Panc1 (cell line): ENCODE data around the gene RNASE12. TPM values are rescaled to one million over a fixed set of nuclear protein-coding genes. Genes with fewer than 3 reads are reported as not detected.
"Not testable (repeated sequence)": the region's sequence is repeated elsewhere in the genome, so short reads cannot be mapped to it uniquely, and the experiment has no call there.

Experiments
- ATAC-seq: fragments of 200-7000 bp; cut with Tn5 transposase; 2 replicates; pipeline ENCODE4 v1.9.1; 2020; ENCODE audit warnings: mild to moderate bottlenecking, moderate library complexity
- BruUV-seq: library from RNA; stranded (reverse); fragments of 400-500 nt; replicated peaks from 2 replicates; lab custom pipeline; 2021; lab: Mats Ljungman, UMichigan
- CTCF ChIA-PET: fragments of 300-600 bp; sonication (Branson Sonifier 250); formaldehyde crosslinking; loops from one replicate; lab custom pipeline; 2022; ENCODE audit warnings: antibody characterized with exemption; lab: Charles Lee
- POLR2A ChIA-PET: fragments of 300-600 bp; sonication (Branson Sonifier 250); formaldehyde crosslinking; loops from one replicate; lab custom pipeline; 2022; ENCODE audit warnings: antibody characterized with exemption; lab: Charles Lee
- DNase-seq: peaks from one replicate; pipeline ENCODE4 v3.0.0-alpha.2; 2010; ENCODE audit warnings: low read depth, low spot score
- H3K27ac ChIP-seq: 2 replicates; pipeline ENCODE4 v1.5.1; 2011; ENCODE audit warnings: mild to moderate bottlenecking, low read length, inconsistent platforms
- H3K27me3 ChIP-seq: fragments of 200-500 bp; sonication (Bioruptor generic); 2 replicates; pipeline ENCODE4 v1.6.0; 2014; ENCODE audit warnings: low read length, inconsistent platforms; ENCODE audit not compliant: control insufficient read depth, insufficient read depth
- H3K36me3 ChIP-seq: fragments of 200-500 bp; sonication (Bioruptor generic); 2 replicates; pipeline ENCODE4 v1.5.1; 2014; ENCODE audit warnings: inconsistent platforms, mild to moderate bottlenecking, low read length, moderate library complexity; ENCODE audit not compliant: control insufficient read depth, insufficient read depth
- H3K4me1 ChIP-seq: 2 replicates; pipeline ENCODE4 v1.5.1; 2011; ENCODE audit warnings: inconsistent platforms, mild to moderate bottlenecking, low read length, moderate library complexity; ENCODE audit not compliant: control insufficient read depth, insufficient read depth
- H3K4me3 ChIP-seq, 2 experiments: 2 replicates each; pipeline ENCODE4 v1.5.1; 2011 to 2012; ENCODE audit warnings: low read depth in 2 of 2, low read length in 2 of 2, mild to moderate bottlenecking in 2 of 2, inconsistent platforms in 1 of 2, moderate library complexity in 1 of 2
- H3K9me3 ChIP-seq: fragments of 200-500 bp; sonication (Bioruptor generic); 2 replicates; pipeline ENCODE4 v1.5.1; 2014; ENCODE audit warnings: low read depth, mild to moderate bottlenecking, inconsistent platforms, low read length, moderate library complexity; ENCODE audit not compliant: control insufficient read depth, insufficient read depth
- POLR2AphosphoS5 ChIP-seq: IDR thresholded peaks from 2 replicates; pipeline ENCODE4 v1.6.1; 2012; ENCODE audit warnings: mild to moderate bottlenecking, low read depth, low read length, moderate library complexity
- SIN3A ChIP-seq: IDR thresholded peaks from 2 replicates; pipeline ENCODE4 v1.6.1; 2012; ENCODE audit warnings: low read depth, mild to moderate bottlenecking, low read length, moderate library complexity, borderline replicate concordance; ENCODE audit not compliant: insufficient read depth
- TCF7L2 ChIP-seq: IDR thresholded peaks from 2 replicates; pipeline ENCODE4 v1.6.1; 2011; ENCODE audit warnings: mild to moderate bottlenecking, low read depth, low read length, inconsistent platforms
- in situ Hi-C: cut with HindIII; loops from 2 replicates; pipeline ENCODE4 v1.10.0; 2016; ENCODE audit warnings: low sequenced_read_pairs, low pct_unique_long_range_greater_than_20kb
- intact Hi-C: fragments of 100-400 bp; cut with micrococcal nuclease; formaldehyde crosslinking; loops from one replicate; pipeline ENCODE4 v1.10.0; 2022; ENCODE audit not compliant: unreplicated experiment
- total RNA-seq: library from RNA; stranded (reverse); gene quantifications from one replicate; pipeline ENCODE4 v1.2.1, GENCODE V29; 2021; ENCODE audit not compliant: unreplicated experiment
- TF ChIP-seq, protein P1 (sequence below), 2 experiments: IDR thresholded peaks; 2 replicates each; pipeline ENCODE4 v1.6.1; 2011 to 2012; ENCODE audit warnings: low read depth in 2 of 2, control low read depth in 1 of 2, low read length in 1 of 2, mild to moderate bottlenecking in 1 of 2, moderate library complexity in 1 of 2; ENCODE audit not compliant: insufficient read depth in 1 of 2
- TF ChIP-seq, protein P2 (sequence below): fragments of 450-650 bp; IDR thresholded peaks from 2 replicates; pipeline ENCODE4 v1.5.1; 2017; ENCODE audit warnings: mild to moderate bottlenecking

RNASE12 gene
- total RNA-seq, 1 experiment from 2014 or later, result not detected

DNA sequence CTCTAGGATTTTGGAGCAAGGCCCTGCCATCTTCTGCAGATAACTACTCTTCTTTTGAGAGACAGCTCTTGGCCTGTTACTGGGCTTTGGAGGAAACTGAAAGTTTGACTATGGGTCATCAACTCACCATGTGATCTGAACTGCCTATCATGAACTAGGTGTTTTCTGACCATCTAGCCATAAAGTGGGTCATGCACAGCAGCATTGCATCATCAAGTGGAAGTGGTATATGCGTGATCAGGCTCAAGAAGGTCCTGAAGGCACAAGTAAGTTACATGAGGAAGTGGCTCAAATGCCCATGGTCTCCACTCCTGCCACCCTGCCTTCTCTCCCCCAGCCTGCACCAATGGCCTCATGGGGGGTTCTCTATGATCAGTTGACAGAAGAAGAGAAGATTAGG, 20.5 kb downstream of the RNASE12 start:
- CTCF ChIA-PET, H3K9me3 ChIP-seq, POLR2A ChIA-PET, H3K27ac ChIP-seq, H3K36me3 ChIP-seq, BruUV-seq, DNase-seq, H3K4me1 ChIP-seq, H3K27me3 ChIP-seq, ATAC-seq, in situ Hi-C loops, H3K4me3 ChIP-seq, intact Hi-C loops: not testable (repeated sequence)

DNA sequence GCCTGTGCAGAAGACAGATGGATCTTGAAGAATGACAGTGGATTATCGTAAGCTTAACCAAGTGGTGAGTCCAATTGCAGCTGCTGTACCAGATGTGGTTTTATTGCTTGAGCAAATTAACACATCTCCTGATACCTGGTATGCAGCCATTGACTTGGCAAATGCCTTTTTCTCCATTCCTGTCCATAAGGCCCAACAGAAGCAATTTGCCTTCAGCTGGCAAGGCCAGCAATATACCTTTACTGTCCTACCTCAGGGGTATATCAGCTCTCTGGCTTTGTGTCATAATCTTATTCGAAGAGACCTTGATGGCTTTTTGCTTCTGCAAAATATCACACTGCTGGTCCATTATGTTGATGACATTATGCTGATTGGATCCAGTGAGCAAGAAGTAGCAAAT, 21.3 kb downstream of the RNASE12 start:
- ATAC-seq, H3K9me3 ChIP-seq, H3K27me3 ChIP-seq, intact Hi-C loops, DNase-seq, H3K4me3 ChIP-seq, H3K36me3 ChIP-seq, H3K27ac ChIP-seq, BruUV-seq, H3K4me1 ChIP-seq, CTCF ChIA-PET, in situ Hi-C loops, POLR2A ChIA-PET: not testable (repeated sequence)

DNA sequence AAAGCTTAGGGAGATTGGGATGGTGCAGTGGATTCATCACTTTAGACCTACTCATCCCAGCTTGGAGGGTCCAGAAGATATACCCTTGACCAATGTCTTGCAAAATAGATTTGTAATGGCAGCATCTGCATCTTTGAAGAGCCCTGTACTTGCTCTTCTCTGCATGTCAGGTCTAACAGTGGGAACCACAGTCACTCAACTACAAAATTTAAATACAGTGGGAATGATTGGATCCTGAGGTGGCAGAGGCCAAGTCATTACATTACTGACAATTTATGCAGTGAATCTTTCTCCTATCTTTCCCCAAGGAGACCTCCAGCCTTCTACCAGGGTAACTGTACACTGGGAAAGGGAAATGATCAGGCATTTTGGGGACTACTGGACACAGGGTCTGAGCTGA, 22.1 kb downstream of the RNASE12 start:
- no peaks in the 10 kb centered on the region for H3K27me3 ChIP-seq
- in situ Hi-C loops (no loop called here), intact Hi-C loops (no loop called here)
- H3K36me3 ChIP-seq, result no peaks in the 10 kb centered on the region
- H3K27ac ChIP-seq, result no peak overlapping the region
- ChIA-PET CTCF (no interaction called here), POLR2A (no interaction called here)
- TF ChIP-seq SIN3A, result no peak
- no peaks in the 10 kb centered on the region for H3K4me1 ChIP-seq
- H3K9me3 ChIP-seq, result no peaks in the 10 kb centered on the region
- H3K4me3 ChIP-seq, result no peak overlapping the region
- BruUV-seq, result no TSS peak
- DNase-seq (no peak), ATAC-seq (no peak)

DNA sequence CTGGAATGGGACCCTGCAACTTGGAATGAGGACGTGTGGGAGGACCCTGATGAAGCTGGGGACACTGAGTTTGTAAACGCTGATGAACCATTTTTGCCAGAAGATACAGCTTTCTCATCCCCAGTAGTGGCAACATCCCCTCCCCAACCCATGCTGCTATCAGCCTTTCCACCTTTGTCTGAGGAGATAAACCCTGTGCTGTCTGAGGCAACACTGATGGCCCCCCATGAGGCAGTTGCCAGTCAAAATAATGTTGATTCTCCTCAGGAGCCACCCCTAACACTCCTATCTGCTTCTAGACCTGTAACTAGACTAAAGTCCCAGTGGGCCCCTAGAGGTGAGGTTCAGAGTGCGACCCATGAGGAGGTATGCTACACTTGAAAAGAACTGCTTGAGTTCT, 22.8 kb downstream of the RNASE12 start:
- H3K36me3 ChIP-seq, result no peaks in the 10 kb centered on the region
- H3K27me3 ChIP-seq, result no peaks in the 10 kb centered on the region
- ATAC-seq, result no peak
- no peaks in the 10 kb centered on the region for H3K9me3 ChIP-seq
- CTCF ChIA-PET, result no interaction called here
- H3K4me3 ChIP-seq, result no peak overlapping the region
- TF ChIP-seq, protein P1, sequence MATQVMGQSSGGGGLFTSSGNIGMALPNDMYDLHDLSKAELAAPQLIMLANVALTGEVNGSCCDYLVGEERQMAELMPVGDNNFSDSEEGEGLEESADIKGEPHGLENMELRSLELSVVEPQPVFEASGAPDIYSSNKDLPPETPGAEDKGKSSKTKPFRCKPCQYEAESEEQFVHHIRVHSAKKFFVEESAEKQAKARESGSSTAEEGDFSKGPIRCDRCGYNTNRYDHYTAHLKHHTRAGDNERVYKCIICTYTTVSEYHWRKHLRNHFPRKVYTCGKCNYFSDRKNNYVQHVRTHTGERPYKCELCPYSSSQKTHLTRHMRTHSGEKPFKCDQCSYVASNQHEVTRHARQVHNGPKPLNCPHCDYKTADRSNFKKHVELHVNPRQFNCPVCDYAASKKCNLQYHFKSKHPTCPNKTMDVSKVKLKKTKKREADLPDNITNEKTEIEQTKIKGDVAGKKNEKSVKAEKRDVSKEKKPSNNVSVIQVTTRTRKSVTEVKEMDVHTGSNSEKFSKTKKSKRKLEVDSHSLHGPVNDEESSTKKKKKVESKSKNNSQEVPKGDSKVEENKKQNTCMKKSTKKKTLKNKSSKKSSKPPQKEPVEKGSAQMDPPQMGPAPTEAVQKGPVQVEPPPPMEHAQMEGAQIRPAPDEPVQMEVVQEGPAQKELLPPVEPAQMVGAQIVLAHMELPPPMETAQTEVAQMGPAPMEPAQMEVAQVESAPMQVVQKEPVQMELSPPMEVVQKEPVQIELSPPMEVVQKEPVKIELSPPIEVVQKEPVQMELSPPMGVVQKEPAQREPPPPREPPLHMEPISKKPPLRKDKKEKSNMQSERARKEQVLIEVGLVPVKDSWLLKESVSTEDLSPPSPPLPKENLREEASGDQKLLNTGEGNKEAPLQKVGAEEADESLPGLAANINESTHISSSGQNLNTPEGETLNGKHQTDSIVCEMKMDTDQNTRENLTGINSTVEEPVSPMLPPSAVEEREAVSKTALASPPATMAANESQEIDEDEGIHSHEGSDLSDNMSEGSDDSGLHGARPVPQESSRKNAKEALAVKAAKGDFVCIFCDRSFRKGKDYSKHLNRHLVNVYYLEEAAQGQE (IDR thresholded peaks at IDR 0.05; ENCODE audit: insufficient read depth in 1 of 2, low read depth in 2 of 2, low read length in 1 of 2), result no peak
- TF ChIP-seq, protein P2, sequence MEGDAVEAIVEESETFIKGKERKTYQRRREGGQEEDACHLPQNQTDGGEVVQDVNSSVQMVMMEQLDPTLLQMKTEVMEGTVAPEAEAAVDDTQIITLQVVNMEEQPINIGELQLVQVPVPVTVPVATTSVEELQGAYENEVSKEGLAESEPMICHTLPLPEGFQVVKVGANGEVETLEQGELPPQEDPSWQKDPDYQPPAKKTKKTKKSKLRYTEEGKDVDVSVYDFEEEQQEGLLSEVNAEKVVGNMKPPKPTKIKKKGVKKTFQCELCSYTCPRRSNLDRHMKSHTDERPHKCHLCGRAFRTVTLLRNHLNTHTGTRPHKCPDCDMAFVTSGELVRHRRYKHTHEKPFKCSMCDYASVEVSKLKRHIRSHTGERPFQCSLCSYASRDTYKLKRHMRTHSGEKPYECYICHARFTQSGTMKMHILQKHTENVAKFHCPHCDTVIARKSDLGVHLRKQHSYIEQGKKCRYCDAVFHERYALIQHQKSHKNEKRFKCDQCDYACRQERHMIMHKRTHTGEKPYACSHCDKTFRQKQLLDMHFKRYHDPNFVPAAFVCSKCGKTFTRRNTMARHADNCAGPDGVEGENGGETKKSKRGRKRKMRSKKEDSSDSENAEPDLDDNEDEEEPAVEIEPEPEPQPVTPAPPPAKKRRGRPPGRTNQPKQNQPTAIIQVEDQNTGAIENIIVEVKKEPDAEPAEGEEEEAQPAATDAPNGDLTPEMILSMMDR, result no peak
- TF ChIP-seq SIN3A (no peak), POLR2AphosphoS5 (no peak), TCF7L2 (no peak)
- no peaks in the 10 kb centered on the region for H3K4me1 ChIP-seq
- no peak overlapping the region for H3K27ac ChIP-seq
- in situ Hi-C loops, result no loop called here
- POLR2A ChIA-PET, result no interaction called here
- BruUV-seq, result no TSS peak
- intact Hi-C loops, result no loop called here
- DNase-seq, result no peak

DNA sequence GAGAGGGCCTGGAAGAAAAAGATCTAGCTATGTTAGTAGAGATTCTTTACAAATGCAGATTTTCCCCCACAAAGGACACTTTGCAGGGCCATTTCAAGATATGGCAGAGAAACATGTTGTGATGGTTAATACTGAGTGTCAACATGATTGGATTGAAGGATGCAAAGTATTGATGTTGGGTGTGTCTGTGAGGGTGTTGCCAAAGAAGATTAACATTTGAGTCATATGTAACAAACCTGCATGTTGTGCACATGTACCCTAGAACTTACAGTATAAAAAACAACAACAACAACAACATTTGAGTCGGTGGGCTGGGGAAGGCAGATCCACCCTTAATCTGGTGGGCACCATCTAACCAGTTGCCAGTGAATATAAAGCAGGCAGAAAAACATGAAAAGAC, 24.0 kb downstream of the RNASE12 start:
- intact Hi-C loops, H3K4me1 ChIP-seq, H3K36me3 ChIP-seq, H3K9me3 ChIP-seq, H3K27ac ChIP-seq, CTCF ChIA-PET, BruUV-seq, POLR2A ChIA-PET, in situ Hi-C loops, H3K4me3 ChIP-seq, ATAC-seq, DNase-seq, H3K27me3 ChIP-seq: not testable (repeated sequence)
